Testis (tissue), 2 donors: ENCODE results near the gene CMTM6.

ENCODE experiments used
- POLR2A ChIP-seq: fragments of 450-650 bp; IDR thresholded peaks from one replicate; pipeline ENCODE4 v1.6.1; 2017; ENCODE audit warnings: antibody characterized with exemption, mild to moderate bottlenecking, moderate library complexity
- TF ChIP-seq, protein P1 (sequence below), 3 experiments: fragments of 450-650 bp in 2 of 3; fragments of 200-600 bp in 1 of 3; sonication (generic) in 1 of 3; IDR thresholded peaks; one replicate each; pipeline ENCODE4 v1.5.1; 2016 to 2019; ENCODE audit warnings: antibody characterized with exemption in 3 of 3, mild to moderate bottlenecking in 2 of 3, moderate library complexity in 1 of 3

DNA sequence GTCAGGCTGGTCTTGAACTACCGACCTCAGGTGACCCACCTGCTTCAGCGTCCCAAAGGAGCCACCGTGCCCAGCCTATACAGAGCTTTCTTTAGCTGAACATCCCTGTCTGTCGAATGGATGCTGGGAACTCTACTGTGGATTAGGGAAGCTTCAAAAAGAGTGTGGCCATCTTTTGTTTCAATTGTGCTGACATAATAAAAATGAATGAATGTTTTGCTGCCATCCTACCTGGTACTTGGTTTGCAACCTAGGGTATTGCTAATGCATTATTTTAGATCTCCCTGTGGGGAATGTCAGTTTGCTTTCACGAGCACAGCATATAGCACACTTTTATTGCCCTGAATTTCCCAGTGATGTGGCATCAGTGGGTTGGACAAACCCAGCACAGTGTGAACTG lies 32.3 kb downstream of the CMTM6 start:
- TF ChIP-seq, protein P1, sequence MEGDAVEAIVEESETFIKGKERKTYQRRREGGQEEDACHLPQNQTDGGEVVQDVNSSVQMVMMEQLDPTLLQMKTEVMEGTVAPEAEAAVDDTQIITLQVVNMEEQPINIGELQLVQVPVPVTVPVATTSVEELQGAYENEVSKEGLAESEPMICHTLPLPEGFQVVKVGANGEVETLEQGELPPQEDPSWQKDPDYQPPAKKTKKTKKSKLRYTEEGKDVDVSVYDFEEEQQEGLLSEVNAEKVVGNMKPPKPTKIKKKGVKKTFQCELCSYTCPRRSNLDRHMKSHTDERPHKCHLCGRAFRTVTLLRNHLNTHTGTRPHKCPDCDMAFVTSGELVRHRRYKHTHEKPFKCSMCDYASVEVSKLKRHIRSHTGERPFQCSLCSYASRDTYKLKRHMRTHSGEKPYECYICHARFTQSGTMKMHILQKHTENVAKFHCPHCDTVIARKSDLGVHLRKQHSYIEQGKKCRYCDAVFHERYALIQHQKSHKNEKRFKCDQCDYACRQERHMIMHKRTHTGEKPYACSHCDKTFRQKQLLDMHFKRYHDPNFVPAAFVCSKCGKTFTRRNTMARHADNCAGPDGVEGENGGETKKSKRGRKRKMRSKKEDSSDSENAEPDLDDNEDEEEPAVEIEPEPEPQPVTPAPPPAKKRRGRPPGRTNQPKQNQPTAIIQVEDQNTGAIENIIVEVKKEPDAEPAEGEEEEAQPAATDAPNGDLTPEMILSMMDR (IDR thresholded peaks at IDR 0.05) = no peak
- TF ChIP-seq POLR2A = no peak
